Spleen (tissue), 11 donors: Measurements from ENCODE around the gene TNS1. TPM values are rescaled to one million over a fixed set of nuclear protein-coding genes. Genes with fewer than 3 reads are reported as not detected.
A peak's percentile ranks its signal among the peaks of the same experiment; 100 is the strongest.

ENCODE experiments used
- DNase-seq: peaks from one replicate; pipeline ENCODE4 v3.0.0-alpha.2; 2020
- H3K27ac ChIP-seq, 8 donors: fragments of 200-600 bp; sonication (generic) in 7 of 8; 1 replicate in 4 of 8; 2 replicates in 4 of 8; pipeline versions ENCODE4 v1.5.0 to v1.8.0; 2016 to 2021; ENCODE audit warnings: inconsistent platforms in 4 of 8, mild to moderate bottlenecking in 4 of 8, moderate library complexity in 1 of 8
- H3K27me3 ChIP-seq, 7 donors: fragments of 200-600 bp; sonication (generic) in 6 of 7; replicated peaks in 1 of 7; 1 replicate in 4 of 7; 2 replicates in 3 of 7; pipeline versions ENCODE4 v1.5.0 to v1.8.0; 2016 to 2021; ENCODE audit warnings: inconsistent platforms in 3 of 7, mild to moderate bottlenecking in 1 of 7
- H3K36me3 ChIP-seq, 6 donors: fragments of 200-600 bp; sonication (generic) in 5 of 6; 1 replicate in 4 of 6; 2 replicates in 2 of 6; pipeline versions ENCODE4 v1.5.0 to v1.8.0; 2016 to 2021; ENCODE audit warnings: inconsistent platforms in 2 of 6
- H3K4me1 ChIP-seq, 6 donors: fragments of 200-600 bp; sonication (generic) in 5 of 6; 1 replicate in 3 of 6; 2 replicates in 3 of 6; pipeline versions ENCODE4 v1.5.0 to v1.8.0; 2016 to 2021; ENCODE audit warnings: inconsistent platforms in 3 of 6
- H3K4me3 ChIP-seq, 8 donors: fragments of 200-600 bp; sonication (generic) in 7 of 8; 1 replicate in 4 of 8; 2 replicates in 4 of 8; pipeline versions ENCODE4 v1.5.0 to v1.8.0; 2016 to 2021; ENCODE audit warnings: inconsistent platforms in 4 of 8, mild to moderate bottlenecking in 4 of 8, moderate library complexity in 2 of 8
- H3K9me3 ChIP-seq, 8 donors: fragments of 200-600 bp; sonication (generic) in 7 of 8; 1 replicate in 4 of 8; 2 replicates in 4 of 8; pipeline versions ENCODE4 v1.5.0 to v1.8.0; 2016 to 2021; ENCODE audit warnings: inconsistent platforms in 4 of 8
- CTCF ChIP-seq, 11 experiments: fragments of 200-600 bp in 7 of 11; fragments of 450-650 bp in 4 of 11; sonication (generic) in 4 of 11; IDR thresholded peaks in 8 of 11; conservative IDR thresholded peaks in 3 of 11; 1 replicate in 7 of 11; 2 replicates in 4 of 11; pipeline versions ENCODE4 v1.4.0 to v1.8.0; 2016 to 2021; ENCODE audit warnings: antibody characterized with exemption in 11 of 11, inconsistent platforms in 4 of 11, mild to moderate bottlenecking in 1 of 11
- POLR2A ChIP-seq, 3 donors: fragments of 450-650 bp; IDR thresholded peaks; one replicate each; pipeline ENCODE4 v1.5.1; 2017; ENCODE audit warnings: antibody characterized with exemption in 3 of 3, mild to moderate bottlenecking in 1 of 3
- POLR2AphosphoS5 ChIP-seq, 3 donors: sonication (generic); formaldehyde crosslinking; IDR thresholded peaks; one replicate each; pipeline ENCODE4 v1.5.1; 2017; ENCODE audit warnings: antibody characterized with exemption in 3 of 3
- WGBS, 5 donors: extraction: QIAGEN DNeasy Blood & Tissue Kit in 3 of 5; methylation state at CpG; one replicate each; pipeline versions ENCODE4 v1.1.5 to v1.1.7; 2013 to 2018; 5-methylcytosine and 5-hydroxymethylcytosine counted together
- intact Hi-C: fragments of 100-400 bp; cut with DNase I; formaldehyde crosslinking; loops from one replicate; pipeline ENCODE4 v1.15.0; 2023; ENCODE audit warnings: low total_unique reads
- polyA plus RNA-seq, 3 donors: library from polyadenylated mRNA; stranded (reverse); fragments of 200-250 nt; gene quantifications; one replicate each; pipeline ENCODE4 v1.2.1, GENCODE V29; 2013
- total RNA-seq, 7 donors: library from RNA; depleted of rRNA in 3 of 7; stranded (reverse); fragments of >200 nt in 3 of 7; fragmentation: NEBNext Ultra II Directional in 4 of 7; extraction: Animal tissue kit (Norgen Biotek cat#: 25700) in 4 of 7; gene quantifications; one replicate each; pipeline versions ENCODE4 v1.1.0 to v1.2.1, GENCODE V29; 2016 to 2021
- donor health status: healthy with polysubstance abuse.
- donor health status: DM: no; HTN: no; CAD: no; lungs with moderate emphysema.
- donor health status: DM: no; HTN: no; CAD: no.
- donor health status: Bipolar disorder and iron deficiency.
- donor health status: healthy.
- donor health status: DM: no; HTN: no; CAD: no.
- donor health status: DM: yes; HTN: yes; CAD: no.

Gene TNS1
- total and polyA plus RNA-seq, 10 donors, result 6.9 to 580 (median 246) TPM

DNA sequence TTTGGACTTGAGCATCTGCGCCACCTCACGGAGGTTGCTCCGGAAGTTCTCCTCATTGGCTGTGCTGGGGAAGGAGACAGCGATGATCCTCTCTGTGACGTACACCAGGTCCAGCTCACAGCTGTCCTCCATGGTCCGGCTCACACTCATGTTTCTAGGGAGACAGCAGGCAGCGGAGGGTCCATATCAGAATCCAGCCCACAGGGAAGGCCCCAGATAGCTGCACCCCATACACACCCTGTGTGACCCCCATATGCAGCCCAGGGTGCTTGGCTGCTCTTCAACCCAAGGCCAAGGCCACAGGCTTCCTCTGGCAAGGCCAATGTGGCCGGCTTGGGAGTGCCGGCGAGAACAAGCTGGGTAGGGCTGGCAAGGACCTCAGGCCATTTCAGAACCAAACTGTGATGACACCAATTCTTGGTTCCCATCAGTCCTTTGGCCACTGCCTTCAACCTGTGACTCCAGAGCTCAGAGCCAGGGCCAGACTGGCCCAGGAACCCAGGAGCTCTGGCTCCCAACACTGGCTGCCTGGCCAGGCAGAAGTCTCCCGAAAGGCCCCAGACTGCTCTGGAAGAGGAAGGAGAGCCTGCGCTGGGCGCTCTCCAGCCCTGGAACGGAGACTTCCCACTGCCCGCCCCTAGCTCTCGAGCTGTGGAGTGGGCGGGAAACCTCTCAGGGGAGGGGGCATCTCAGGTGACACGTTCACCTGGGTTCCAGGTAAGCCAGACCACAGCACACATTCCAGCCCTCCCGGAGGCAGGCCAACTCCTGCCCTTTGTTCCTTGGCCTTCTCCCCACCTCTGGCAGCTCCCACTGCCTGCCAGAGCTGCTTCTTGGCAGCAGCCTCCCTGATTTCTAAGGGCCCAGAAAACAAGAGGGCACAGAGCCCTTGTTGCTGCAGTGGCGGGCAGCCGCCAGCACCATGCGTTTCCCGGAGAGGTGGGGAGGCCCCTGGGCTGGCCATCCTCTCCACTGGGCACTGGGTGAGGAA is 104.7 kb downstream of the TNS1 start:
- H3K36me3 ChIP-seq, result peaks cover 0 to 89% (median 21%) of the 10 kb centered on the region in 6 donors
- H3K9me3 ChIP-seq, result no peaks in the 10 kb centered on the region
- H3K27me3 ChIP-seq, result no peaks in the 10 kb centered on the region
- 68 to 86% (median 75%) methylated on average over 15 to 23 of the region's 23 CpGs for WGBS, 5 donors
- peaks cover 19 to 95% (median 55%) of the 10 kb centered on the region in 6 donors for H3K4me1 ChIP-seq
- H3K27ac ChIP-seq, result peak overlapping the region in 7 of 8 donors; percentile 27 to 85 (median 60)
- intact Hi-C loops, result no loop called here
- no peak for DNase-seq
- H3K4me3 ChIP-seq, result no peak overlapping the region
- no peak for TF ChIP-seq POLR2A (IDR thresholded peaks at IDR 0.05)
- TF ChIP-seq POLR2AphosphoS5 (IDR thresholded peaks at IDR 0.05), result peak in 2 of 3 donors; percentile 37 to 41

- peaks cover 0 to 98% (median 25%) of the 10 kb centered on the region in 6 donors for H3K36me3 ChIP-seq
- 63 to 79% (median 73%) methylated on average over 9 of the region's 9 CpGs for WGBS, 5 donors
- intact Hi-C loops, result no loop called here
- no peaks in the 10 kb centered on the region for H3K9me3 ChIP-seq
- peaks cover 12 to 87% (median 48%) of the 10 kb centered on the region in 6 donors for H3K4me1 ChIP-seq
- TF ChIP-seq POLR2AphosphoS5 (IDR thresholded peaks at IDR 0.05) (peak in 1 of 3 donors; percentile 15), CTCF (IDR thresholded peaks at IDR 0.05 in 8 of 11, conservative IDR thresholded peaks at IDR 0.05 in 3 of 11) (no peak)
- no peak overlapping the region for H3K4me3 ChIP-seq
- no peak for DNase-seq
- H3K27me3 ChIP-seq, result no peaks in the 10 kb centered on the region
- peak overlapping the region in 3 of 8 donors; percentile 60 to 85 (median 84) for H3K27ac ChIP-seq
Observed at GRCh38 chr2:217897091-217897715, 105.6 kb downstream of the TNS1 start.

GRCh38 chr2:217895070-217895635 is 107.6 kb downstream of the TNS1 start:
- peaks cover 0 to 100% (median 35%) of the 10 kb centered on the region in 6 donors for H3K36me3 ChIP-seq
- intact Hi-C loops, result no loop called here
- WGBS, 5 donors, result 64 to 86% (median 82%) methylated on average over 19 of the region's 19 CpGs
- H3K27ac ChIP-seq, result peak overlapping the region in 6 of 8 donors; percentile 16 to 45 (median 39)
- no peak overlapping the region for H3K4me3 ChIP-seq
- H3K4me1 ChIP-seq, result peaks cover 5 to 85% (median 50%) of the 10 kb centered on the region in 6 donors
- H3K27me3 ChIP-seq, result no peaks in the 10 kb centered on the region
- DNase-seq, result no peak
- H3K9me3 ChIP-seq, result no peaks in the 10 kb centered on the region
- TF ChIP-seq CTCF (IDR thresholded peaks at IDR 0.05 in 8 of 11, conservative IDR thresholded peaks at IDR 0.05 in 3 of 11) (no peak), POLR2A (IDR thresholded peaks at IDR 0.05) (no peak), POLR2AphosphoS5 (IDR thresholded peaks at IDR 0.05) (peak; percentile 12 to 51 (median 27))

- DNase-seq, result no peak
- Histone ChIP-seq H3K9me3 (no peaks in the 10 kb centered on the region), H3K4me3 (no peak overlapping the region), H3K27me3 (no peaks in the 10 kb centered on the region), H3K36me3 (peaks cover 0 to 100% (median 43%) of the 10 kb centered on the region in 6 donors), H3K27ac (peak overlapping the region in 5 of 8 donors; percentile 31 to 45 (median 40)), H3K4me1 (peaks cover 3 to 85% (median 41%) of the 10 kb centered on the region in 6 donors)
- intact Hi-C loops, result no loop called here
- WGBS, 5 donors, result 71 to 85% (median 77%) methylated on average over 2 to 8 of the region's 8 CpGs
- TF ChIP-seq CTCF (IDR thresholded peaks at IDR 0.05 in 8 of 11, conservative IDR thresholded peaks at IDR 0.05 in 3 of 11), result no peak
- peak in 2 of 3 donors; percentile 23 to 50 for TF ChIP-seq POLR2AphosphoS5 (IDR thresholded peaks at IDR 0.05)
Observed at GRCh38 chr2:217893440-217893839, 109.4 kb downstream of the TNS1 start.
